Stimulated activated CD4-positive, alpha-beta T cell treated with anti-CD3 and anti-CD28 coated beads, Interleukin-12 subunit alpha, Interleukin-12 subunit beta, amount 100 ng/mL, for 48 hours (primary cell): Measurements from ENCODE around the gene UCK1.

Experiments used
- DNase-seq, 3 donors: peaks; one replicate each; pipeline ENCODE4 v3.0.0-alpha.2; 2020; ENCODE audit warnings: low read depth in 2 of 3, low spot score in 1 of 3

Gene UCK1

DNA sequence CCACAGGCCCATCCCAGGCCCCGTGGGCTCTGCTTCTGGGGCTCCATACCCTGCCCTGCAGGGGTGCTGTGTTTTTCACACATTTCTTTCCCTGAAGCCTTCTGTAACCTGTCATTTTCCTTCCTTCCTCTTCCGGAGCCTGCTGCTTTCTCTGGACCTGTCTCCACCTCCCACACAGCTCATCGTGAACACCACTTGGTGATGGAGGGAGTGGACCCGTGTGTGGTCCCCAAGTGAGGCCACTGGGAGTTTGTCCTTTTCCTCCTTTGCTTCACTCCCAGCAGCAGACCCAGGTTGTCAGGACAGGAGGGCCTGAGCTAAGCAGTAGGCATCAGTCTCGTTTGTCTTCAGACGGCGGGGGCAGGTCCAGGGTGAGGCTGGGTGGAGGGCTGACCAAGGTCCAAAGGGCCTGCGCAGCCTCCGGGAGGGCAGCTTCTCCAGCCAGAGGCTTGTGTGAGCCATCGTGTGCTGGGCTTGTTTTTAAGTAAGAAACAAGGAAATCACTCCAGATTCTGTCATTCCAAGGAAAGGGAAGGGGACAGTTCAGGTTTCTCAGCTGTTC, 34.1 kb downstream of the UCK1 start:
- no peak for DNase-seq

DNA sequence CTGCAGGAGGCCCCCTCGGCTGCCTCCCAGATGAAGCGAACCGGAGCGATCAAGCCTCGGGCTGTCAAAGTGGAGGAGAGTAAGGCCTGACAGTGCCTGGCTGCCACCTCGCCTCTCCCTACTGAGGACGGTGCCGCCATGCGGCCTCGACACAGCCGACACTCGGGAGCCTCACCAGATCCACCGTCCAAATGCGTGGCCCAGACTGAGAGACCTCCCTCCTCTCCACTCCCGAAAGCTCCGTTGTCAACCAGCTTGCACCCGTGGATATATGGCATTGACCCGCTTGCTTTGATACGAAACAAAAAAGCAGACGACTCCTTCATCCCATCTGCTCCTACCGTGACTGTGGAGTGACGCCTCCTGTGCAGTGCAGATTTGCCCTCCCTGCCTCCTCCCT, 35.3 kb downstream of the UCK1 start:
- DNase-seq: no peak

DNA sequence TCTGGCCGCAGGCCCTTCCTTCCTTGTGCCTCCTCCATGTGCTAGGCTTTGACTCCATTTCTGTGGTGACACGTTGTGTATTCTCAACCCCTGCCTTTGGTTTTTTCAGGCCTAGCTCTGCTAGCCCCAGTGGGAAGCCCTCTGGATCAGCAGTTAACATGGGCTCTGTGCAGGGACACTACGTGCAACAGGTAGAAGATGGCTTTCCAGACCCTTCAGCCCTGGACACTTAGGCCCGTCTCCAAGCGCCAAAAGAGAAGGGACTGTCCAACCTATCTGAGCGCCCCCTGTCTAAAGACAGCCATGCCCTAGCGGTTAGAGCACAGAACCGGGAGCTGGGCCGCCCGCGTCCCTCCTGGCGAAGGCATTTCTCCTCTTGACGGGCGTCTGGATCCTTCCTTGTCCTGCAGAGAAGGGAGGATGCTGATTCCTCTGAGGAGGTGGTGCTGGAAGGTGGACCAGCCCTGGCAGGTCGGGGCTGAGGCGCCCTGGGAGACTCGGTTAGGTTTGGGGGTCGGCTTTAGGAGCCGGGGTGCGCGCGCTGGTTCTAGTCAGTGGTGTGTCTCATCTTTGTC, 36.7 kb downstream of the UCK1 start:
- DNase-seq: no peak

DNA sequence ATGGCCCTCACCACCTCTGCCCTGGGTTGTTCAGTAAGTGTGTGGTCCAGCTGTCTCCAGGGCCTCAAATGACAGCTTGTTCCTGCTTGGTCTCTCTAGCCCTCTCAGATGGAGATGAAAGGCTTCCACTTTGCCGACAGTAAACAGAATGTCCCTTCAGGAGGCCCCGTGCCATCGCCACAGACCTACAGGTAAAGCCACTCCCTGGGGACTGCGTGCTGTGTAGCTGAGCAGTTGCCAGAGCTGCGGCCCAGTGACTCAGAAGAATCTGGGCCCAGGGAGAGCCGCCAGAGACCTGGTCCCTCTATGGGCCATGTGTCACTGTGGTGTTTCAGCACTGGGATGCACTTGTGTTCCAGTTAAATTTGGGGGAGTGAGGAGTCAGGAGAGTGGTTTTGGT, 39.0 kb downstream of the UCK1 start:
- DNase-seq: no peak

DNA sequence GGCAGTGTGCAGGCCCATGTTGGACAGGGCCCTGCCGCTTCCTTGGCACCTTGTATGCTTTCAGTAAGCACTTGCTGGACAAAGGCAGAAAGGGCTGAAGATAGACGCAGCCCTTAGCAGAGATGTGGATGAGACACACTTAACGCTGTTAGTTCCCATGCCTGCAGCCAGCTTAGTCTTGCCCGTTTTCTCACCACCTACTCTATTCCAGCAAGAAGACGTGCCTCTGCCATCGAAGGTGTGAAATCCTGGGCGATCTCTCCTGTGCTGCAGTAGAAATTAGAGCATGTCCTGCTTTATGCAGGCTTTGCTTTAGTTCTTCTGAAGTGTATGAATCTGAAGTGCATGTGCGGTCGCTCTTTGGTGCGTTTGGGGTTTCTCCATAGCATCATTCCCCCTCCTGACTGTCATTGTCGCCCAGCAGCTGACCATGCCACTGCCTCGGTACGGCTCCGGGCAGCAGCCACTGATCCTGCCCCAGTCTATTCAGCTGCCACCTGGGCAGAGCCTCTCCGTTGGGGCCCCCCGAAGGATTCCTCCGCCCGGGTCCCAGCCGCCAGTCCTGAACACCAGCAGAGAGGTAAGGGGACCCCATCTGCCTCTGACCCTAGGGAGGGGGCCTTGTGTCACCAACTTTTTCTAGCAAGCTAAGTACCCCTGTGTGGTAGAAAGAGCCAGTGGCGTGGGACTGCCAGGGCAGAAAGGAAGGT, 39.9 kb downstream of the UCK1 start:
- DNase-seq: no peak

DNA sequence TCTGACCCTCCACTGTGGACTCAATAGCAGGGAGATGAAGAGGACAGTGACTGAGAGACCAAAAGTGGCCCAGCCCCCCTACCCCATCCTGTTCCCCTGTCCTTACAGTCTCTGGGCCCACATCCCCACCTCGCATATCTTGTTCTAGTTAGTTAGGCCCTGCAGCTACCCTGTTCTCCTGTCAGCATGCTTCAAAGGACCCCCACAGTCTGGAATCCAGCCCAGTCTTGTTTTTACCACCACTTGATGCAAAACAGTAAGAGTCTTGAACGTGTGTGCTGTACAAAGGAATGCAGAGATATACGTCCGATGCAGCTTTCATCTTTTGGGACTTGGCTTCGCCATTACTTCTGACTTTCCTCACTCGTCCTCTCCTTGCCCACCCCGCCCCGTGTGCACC, 40.5 kb downstream of the UCK1 start:
- no peak for DNase-seq

DNA sequence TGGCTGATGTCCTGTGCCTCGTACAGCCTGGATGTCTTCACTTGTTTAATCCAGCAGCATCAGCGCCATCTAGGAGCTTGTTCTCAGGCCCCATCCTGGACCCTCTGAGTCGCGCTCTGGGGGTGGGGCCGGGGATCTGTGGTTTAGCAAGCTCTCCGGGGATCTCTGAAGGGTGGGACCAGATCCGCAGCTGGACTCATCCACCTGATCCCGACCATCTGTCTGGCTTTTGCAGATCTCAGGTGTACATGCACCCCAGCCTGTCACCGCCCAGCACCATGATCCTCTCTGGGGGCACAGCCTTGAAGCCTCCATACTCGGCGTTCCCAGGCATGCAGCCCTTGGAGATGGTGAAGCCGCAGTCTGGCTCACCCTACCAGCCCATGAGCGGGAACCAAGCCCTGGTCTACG, 43.4 kb downstream of the UCK1 start:
- no peak for DNase-seq

DNA sequence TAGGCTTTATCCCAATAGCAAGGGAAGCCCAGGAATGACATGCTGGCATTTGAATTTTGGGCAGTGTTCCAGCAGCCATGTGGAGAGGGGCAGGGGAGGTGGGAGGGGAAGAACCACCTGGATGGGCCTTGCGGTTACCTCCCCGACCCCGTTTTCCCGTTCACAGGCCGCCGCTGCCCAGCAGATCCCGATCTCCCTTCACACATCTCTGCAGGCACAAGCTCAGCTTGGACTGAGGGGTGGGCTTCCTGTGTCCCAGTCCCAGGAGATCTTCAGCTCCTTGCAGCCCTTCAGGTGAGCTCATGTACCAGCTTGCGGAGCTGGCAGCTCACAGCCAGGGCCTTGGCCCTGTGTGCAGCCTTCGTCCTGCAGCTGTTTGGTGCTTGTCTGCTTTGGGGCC, 44.1 kb downstream of the UCK1 start:
- DNase-seq: no peak

DNA sequence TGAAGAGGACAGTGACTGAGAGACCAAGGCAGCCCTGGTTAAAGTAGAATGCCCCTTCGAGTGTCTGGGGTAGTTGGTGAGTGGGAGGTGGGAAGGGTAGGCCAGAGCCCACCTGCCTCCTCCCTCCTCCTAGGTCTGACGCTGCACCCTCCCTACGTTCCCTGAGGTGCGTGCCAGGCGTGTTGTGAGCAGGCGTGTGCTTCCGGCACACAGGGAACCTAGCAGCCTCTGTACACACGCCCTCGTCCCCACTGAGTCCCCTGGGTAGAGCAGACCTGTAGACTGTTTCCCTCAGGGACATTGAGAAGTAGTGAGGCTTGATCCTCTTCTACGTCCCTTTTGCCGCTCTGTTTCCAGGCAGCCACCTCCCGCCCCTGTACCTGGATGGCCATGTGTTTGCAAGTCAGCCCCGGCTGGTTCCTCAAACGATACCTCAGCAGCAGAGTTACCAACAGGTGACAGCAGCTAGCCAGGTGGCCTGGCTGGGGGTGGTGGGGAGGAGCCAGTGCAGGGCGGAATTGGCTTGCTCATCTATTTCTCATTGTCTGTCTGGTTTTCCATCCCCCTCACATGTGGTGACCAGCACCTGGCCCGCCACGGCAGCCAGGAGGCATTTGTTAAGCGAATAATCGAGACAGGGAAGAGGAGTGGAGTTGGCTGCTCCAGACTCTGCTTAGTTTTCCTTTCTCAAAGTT, 45.2 kb downstream of the UCK1 start:
- DNase-seq: no peak

DNA sequence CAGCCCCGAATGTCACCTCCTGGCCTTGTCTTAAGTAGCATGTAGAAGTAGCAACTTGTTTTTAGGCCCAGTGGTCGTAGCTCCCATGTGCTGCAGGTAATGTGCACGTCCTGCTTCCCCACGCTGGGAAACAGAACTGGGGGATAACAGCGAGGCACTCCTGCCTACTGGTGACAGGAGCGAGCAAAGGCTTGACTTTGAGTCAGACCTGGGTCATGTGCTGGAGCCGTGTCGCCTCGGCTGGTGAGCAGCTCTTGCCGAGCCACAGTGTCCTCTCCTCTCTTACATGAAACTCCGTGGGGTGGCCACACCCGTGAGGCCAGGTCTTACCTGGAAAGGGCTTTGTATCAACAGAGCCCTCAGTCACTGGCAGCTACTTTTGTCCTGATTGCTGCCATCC, 45.9 kb downstream of the UCK1 start:
- no peak for DNase-seq

DNA sequence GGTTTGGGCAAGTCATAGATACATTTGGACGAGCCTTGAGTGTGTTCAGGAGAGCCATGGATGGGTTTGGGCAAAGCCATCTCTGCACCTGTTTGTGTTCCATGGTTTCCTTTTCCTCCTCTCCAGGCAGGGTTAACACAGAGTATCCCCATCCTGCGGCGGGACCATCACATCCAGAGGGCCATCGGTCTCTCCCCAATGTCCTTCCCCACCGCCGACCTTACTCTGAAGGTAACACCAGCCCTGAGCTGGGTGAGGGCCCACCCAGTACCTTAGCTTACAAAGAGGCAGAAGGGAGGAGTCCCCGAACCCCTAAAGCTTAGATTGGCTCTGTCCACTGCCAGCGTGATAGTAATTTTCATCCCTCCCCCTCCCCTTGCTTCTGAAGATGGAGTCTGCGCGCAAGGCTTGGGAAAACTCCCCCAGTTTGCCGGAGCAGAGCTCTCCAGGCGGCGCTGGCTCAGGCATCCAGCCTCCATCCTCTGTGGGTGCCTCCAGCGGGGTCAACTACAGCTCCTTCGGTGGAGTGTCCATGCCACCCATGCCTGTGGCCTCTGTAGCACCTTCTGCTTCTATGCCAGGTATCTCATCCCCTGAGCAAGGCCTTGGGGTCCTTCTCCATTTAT, 46.4 kb downstream of the UCK1 start:
- no peak for DNase-seq

DNA sequence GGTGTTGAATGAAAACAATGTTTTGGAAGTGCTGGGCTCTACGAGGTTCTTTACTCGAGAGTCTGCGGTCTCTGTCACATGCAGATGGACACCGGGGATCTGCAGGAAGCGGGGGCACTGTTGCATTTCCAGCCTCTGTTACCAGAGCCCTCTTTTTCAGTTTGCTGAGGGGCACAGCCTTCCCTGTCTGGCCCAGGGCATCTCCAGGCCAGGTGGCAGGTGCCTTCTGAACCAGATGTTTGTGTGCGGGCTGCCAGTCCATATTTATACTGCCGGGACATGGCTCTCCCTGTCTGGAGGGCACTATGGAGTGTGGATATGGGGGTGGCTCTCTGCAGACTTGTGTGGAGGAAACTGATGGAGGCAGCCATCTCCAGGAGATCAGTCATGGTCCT, 47.0 kb downstream of the UCK1 start:
- no peak for DNase-seq

DNA sequence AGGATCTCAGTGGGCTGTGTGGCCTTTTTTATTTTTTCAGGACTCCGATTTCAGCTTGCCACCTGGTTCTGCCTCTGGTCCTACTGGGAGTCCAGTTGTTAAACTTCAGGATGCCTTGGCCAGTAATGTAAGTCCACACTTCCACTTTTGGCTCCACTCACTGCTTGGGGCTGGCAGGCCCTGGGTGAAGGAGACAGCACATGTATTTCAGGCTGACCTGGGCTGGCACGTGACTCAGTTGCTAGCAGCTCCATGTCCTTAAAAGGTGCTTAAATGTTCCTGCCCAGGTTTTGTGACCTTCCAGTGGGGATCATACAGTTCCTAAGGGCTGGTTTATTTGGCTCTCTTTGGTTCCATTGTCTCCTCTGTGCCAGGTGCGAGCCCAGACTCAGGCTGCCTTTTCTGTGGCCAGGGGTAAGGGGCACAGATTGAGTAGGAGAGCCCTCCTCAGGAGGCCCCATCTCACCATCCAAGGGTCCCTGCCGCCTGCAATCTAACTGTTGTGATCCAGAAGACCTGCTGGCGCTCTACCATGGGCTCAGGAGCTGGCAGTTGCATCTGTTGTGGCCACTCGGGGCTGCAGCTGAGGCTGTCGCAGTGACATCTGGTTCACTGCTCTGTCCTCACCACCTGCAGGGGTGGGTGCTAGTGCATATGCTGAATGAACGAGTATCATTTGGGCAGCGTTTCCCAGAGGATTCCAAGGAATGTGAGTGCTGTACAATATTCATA, 47.6 kb downstream of the UCK1 start:
- DNase-seq: no peak

DNA sequence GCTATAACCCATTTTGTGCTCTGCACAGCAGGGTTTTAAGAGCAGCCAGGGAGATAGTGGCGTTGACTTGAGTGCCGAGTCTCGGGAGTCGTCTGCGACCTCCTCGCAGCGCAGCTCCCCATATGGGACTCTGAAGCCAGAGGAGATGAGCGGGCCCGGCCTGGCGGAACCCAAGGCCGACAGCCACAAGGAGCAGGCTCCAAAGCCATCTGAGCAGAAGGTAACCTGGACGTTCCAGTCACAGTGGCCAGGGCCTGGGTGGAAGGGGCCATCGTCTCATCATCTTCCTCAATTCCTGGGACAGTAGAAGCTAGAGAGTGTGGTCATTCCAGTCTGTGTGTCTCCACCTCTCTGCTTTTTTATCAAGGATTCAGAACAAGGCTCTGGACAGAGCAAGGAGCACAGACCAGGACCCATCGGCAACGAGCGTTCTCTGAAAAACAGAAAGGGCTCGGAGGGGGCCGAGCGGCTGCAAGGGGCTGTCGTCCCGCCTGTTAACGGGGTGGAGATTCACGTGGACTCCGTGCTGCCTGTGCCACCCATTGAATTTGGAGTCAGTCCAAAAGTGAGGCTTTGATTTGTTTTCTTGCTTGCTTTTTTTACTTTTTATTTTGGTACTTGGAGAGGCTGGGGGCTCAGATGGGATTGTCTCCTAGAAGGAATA, 48.6 kb downstream of the UCK1 start:
- DNase-seq: no peak

DNA sequence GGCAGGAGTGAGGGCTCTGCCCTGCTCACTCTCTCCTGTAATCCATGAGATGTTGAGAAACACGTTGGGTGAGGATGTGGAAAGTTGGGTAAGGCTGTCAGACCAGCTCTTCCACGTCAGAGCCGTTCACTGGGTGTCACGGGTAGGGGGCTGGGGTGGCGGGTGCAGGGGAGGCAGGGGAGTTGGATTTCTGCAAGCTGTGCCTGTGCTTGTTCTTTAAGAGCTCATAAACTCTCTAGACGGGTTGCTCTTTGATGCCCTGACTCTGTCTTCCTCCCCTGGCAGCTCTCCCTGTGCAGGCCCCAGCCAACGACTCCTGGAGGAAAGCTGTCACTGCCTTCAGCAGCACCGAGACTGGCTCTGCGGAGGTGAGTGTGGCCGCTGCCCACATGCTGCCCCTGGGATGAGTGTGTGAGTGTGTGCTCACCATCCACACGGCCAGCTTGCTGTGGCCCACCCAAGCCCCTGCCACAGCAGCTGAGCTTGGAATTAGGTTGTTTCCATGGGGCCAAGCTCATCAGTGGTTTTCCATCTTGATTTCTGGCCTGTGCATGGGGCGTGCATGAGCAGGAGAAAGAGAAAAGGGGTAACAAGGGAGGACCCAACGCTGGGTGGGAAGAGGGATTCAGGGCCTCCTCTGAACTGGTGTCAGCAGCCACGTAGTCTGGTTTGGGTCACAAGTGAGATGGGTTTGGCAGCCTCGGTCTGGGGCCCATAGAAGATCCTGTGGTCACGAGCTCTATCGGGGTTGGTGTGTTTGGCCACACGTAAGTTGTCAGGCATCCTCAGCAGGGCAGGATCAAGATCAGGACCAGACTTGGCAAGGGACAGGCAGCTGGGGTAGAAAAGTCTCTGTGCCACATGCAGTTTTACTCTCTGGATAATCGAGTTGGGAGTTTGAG, 49.4 kb downstream of the UCK1 start:
- no peak for DNase-seq

DNA sequence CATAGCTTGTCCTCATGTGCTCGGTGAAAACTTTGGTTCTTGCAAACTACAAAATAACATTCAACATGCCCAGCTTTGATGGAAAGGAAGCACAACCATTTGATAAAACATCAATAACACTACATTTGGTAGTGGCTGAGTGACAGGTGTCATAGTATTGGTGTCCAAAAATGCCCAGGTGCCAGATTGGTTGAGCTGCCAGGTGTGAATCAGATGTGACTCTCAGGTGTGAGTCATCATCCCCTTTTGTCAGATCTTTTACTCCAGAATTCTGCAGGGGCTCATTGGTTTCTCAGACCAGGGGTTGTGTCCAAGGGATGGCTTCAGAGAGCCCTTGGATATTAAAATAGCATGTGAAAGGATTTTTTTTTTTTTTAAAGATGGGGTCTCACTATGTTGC, 50.8 kb downstream of the UCK1 start:
- DNase-seq: no peak

DNA sequence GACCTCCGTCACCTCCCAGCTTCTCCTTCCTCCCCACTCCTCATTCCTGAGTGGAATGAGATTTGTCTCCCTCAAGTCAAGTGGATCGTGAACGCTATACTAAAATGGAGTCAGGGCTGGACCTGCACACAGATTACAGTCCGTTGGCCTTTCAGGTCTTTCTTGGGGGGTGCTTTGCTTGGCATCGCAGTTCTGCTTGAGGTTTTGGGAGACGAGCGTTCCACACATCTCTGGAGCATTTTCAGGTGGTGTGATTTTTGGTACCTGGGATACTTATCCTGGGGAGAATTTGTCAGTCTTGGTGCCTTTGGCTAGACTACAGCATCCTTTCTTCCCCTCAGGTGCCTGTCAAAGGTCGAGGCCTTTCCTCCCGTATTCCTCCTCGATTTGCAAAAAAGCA, 52.2 kb downstream of the UCK1 start:
- DNase-seq: no peak

DNA sequence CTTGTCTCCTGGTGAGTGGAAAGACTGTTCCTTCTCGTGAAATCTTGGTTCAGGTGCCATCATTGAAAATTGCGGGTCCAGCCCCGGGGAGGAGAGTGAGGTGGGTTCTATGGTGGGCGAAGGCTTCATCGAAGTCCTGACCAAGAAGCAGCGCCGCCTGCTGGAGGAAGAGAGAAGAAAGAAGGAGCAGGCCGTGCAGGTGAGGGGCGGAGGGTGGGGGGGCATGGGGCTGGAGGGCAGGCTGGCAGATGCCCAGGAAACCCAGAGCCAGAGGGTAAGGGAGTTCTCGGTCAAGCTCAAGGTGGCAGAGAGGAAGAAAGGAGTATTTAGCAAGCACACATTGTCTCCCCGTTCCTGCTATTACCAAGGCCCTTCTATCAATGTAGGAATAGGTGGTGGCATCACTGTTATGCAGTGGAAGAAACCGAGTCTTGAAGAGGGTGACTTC, 52.6 kb downstream of the UCK1 start:
- DNase-seq: peak; percentile 20 to 52 (median 37)

DNA sequence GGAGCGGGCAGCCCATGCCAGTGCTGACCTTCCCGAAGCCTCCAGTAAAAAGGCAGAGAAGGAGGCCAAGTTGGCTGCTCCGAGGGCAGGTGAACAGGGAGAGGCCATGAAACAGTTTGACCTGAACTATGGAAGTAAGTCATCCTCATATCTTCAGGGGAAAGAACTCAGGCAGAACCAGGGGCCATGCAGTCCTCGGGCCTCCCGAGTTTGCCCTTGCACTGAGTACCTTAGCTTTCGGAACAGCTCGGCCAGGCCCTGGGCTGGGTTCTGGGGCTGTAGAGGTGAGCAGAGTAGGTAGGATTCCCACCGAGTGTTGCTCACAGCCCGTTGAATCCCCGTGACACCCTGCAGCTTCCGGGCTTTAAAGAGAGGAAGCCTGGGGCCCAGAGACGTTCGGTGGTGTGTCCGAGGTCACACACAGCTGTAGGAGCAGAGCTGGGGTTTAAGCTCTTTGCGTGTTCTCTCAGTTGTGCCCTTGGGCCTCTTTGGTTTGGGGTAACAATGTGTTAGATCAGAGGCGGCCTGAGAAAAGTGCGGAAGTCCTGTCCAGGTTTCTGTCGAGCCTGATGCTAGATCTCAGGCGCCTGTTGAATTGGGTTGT, 53.1 kb downstream of the UCK1 start:
- DNase-seq: no peak
